Endodermal cell (in vitro differentiated cells): ENCODE measurements around the gene STBD1. TPM values are rescaled to one million over a fixed set of nuclear protein-coding genes. Genes with fewer than 3 reads are reported as not detected.

ENCODE experiments used
- DNase-seq: peaks from one replicate; pipeline ENCODE4 v3.0.0-alpha.2; 2017
- H3K27ac ChIP-seq: 2 replicates; pipeline ENCODE4 v1.5.1; 2013; ENCODE audit warnings: mild to moderate bottlenecking, low read depth, low read length, moderate library complexity
- H3K27me3 ChIP-seq: 2 replicates; pipeline ENCODE4 v1.6.1; 2013; ENCODE audit warnings: mild to moderate bottlenecking, low read length, moderate library complexity; ENCODE audit not compliant: insufficient read depth, control insufficient read depth, poor library complexity, severe bottlenecking
- H3K36me3 ChIP-seq: 2 replicates; pipeline ENCODE4 v1.7.0; 2013; ENCODE audit warnings: mild to moderate bottlenecking, low read length, moderate library complexity; ENCODE audit not compliant: control insufficient read depth, insufficient read depth
- H3K4me1 ChIP-seq: one replicate; pipeline ENCODE4 v1.7.0; 2013; ENCODE audit warnings: low read length; ENCODE audit not compliant: control insufficient read depth, insufficient read depth
- H3K4me3 ChIP-seq: 2 replicates; pipeline ENCODE4 v1.5.1; 2013; ENCODE audit warnings: mild to moderate bottlenecking, low read length, moderate library complexity
- H3K9ac ChIP-seq: 2 replicates; pipeline ENCODE4 v1.6.1; 2013; ENCODE audit warnings: mild to moderate bottlenecking, low read length, moderate library complexity; ENCODE audit not compliant: poor library complexity, severe bottlenecking; ENCODE audit errors: extremely low read depth
- H3K9me3 ChIP-seq: 2 replicates; pipeline ENCODE4 v1.6.1; 2013; ENCODE audit warnings: mild to moderate bottlenecking, low read length, moderate library complexity; ENCODE audit not compliant: control insufficient read depth
- H3K27ac Mint-ChIP-seq: 2 replicates; pipeline ENCODE4 v1.8.0; 2020; ENCODE audit warnings: mixed read lengths
- H3K27me3 Mint-ChIP-seq: 2 replicates; pipeline ENCODE4 v1.8.0; 2021; ENCODE audit warnings: mild to moderate bottlenecking, mixed read lengths; ENCODE audit not compliant: insufficient read depth
- H3K36me3 Mint-ChIP-seq: 2 replicates; pipeline ENCODE4 v1.8.0; 2020; ENCODE audit warnings: low read depth, mixed read lengths
- H3K4me1 Mint-ChIP-seq: 2 replicates; pipeline ENCODE4 v1.8.0; 2020; ENCODE audit warnings: mixed read lengths
- H3K4me3 Mint-ChIP-seq: 2 replicates; pipeline ENCODE4 v1.8.0; 2020; ENCODE audit warnings: mild to moderate bottlenecking, moderate library complexity, mixed read lengths
- H3K9me3 Mint-ChIP-seq: 2 replicates; pipeline ENCODE4 v1.8.0; 2020; ENCODE audit warnings: mild to moderate bottlenecking, mixed read lengths
- CTCF ChIP-seq: fragments of 200-600 bp; sonication (generic); conservative IDR thresholded peaks from 2 replicates; pipeline ENCODE4 v1.5.0; 2021; ENCODE audit warnings: antibody characterized with exemption, mild to moderate bottlenecking
- WGBS, 2 experiments: methylation state at CpG; one replicate each; pipeline versions ENCODE4 v1.1.5 to v1.1.7; 2013; ENCODE audit warnings: missing lambda C conversion rate in 2 of 2, mixed read lengths in 1 of 2; ENCODE audit not compliant: insufficient coverage in 1 of 2, insufficient read length in 1 of 2; 5-methylcytosine and 5-hydroxymethylcytosine counted together
- total RNA-seq, 2 donors: library from RNA; stranded (reverse); fragmentation: NEBNext Ultra II Directional in 1 of 2; extraction: Animal tissue kit (Norgen Biotek cat#: 25700) in 1 of 2; gene quantifications; 2 replicates in 1 of 2; 3 replicates in 1 of 2; pipeline ENCODE4 v1.2.1, GENCODE V29; 2021

Gene STBD1
- total RNA-seq, 2 donors from 2014 or later, result 0.31 to 1.3 TPM

GRCh38 chr4:76312457-76312856 is 5.9 kb downstream of the STBD1 start:
- H3K27ac ChIP-seq, result no peak overlapping the region
- DNase-seq, result no peak
- no peak overlapping the region for H3K27ac Mint-ChIP-seq
- no peak overlapping the region for H3K9ac ChIP-seq
- H3K9me3 Mint-ChIP-seq, result peaks cover 3% of the 10 kb centered on the region
- no peak for TF ChIP-seq CTCF
- 53% methylated on average over 1 of the region's 1 CpG; no CpG with 5 or more reads in 1 of the 2 experiments for WGBS, 2 experiments
- H3K36me3 ChIP-seq, result no peaks in the 10 kb centered on the region
- no peaks in the 10 kb centered on the region for H3K9me3 ChIP-seq
- peaks cover 13% of the 10 kb centered on the region for H3K27me3 Mint-ChIP-seq
- H3K4me1 Mint-ChIP-seq, result peaks cover 6% of the 10 kb centered on the region
- H3K4me3 Mint-ChIP-seq, result no peak overlapping the region
- no peaks in the 10 kb centered on the region for H3K4me1 ChIP-seq
- H3K27me3 ChIP-seq, result peaks cover 8% of the 10 kb centered on the region
- H3K4me3 ChIP-seq, result no peak overlapping the region
- peaks cover 6% of the 10 kb centered on the region for H3K36me3 Mint-ChIP-seq

- Histone ChIP-seq H3K27me3 (no peaks in the 10 kb centered on the region), H3K4me3 (no peak overlapping the region), H3K36me3 (no peaks in the 10 kb centered on the region), H3K4me1 (no peaks in the 10 kb centered on the region), H3K9ac (no peak overlapping the region), H3K27ac (no peak overlapping the region), H3K9me3 (no peaks in the 10 kb centered on the region)
- Mint-ChIP-seq H3K4me3 (no peak overlapping the region), H3K36me3 (peaks cover 6% of the 10 kb centered on the region), H3K27ac (no peak overlapping the region), H3K9me3 (peaks cover 3% of the 10 kb centered on the region), H3K27me3 (peaks cover 6% of the 10 kb centered on the region), H3K4me1 (peaks cover 4% of the 10 kb centered on the region)
- no peak for TF ChIP-seq CTCF
- DNase-seq, result no peak
- WGBS, 2 experiments, result 82% methylated on average over 1 of the region's 2 CpGs; no CpG with 5 or more reads in 1 of the 2 experiments
Measured at GRCh38 chr4:76313547-76313946, 7.0 kb downstream of the STBD1 start.

- H3K9ac ChIP-seq, result no peak overlapping the region
- peaks cover 2% of the 10 kb centered on the region for H3K27me3 Mint-ChIP-seq
- no peak overlapping the region for H3K27ac Mint-ChIP-seq
- 81 to 90% methylated on average over 4 to 7 of the region's 7 CpGs for WGBS, 2 experiments
- no peaks in the 10 kb centered on the region for H3K36me3 ChIP-seq
- no peak for TF ChIP-seq CTCF
- H3K9me3 Mint-ChIP-seq, result peaks cover 8% of the 10 kb centered on the region
- no peaks in the 10 kb centered on the region for H3K4me1 ChIP-seq
- H3K27me3 ChIP-seq, result no peaks in the 10 kb centered on the region
- no peaks in the 10 kb centered on the region for H3K36me3 Mint-ChIP-seq
- H3K4me3 Mint-ChIP-seq, result no peak overlapping the region
- H3K4me1 Mint-ChIP-seq, result no peaks in the 10 kb centered on the region
- no peak for DNase-seq
- no peak overlapping the region for H3K27ac ChIP-seq
- no peak overlapping the region for H3K4me3 ChIP-seq
- H3K9me3 ChIP-seq, result no peaks in the 10 kb centered on the region
Measured at GRCh38 chr4:76315267-76315918, 8.9 kb downstream of the STBD1 start.
